GM19438 (cell line): ENCODE measurements around the gene AAR2.

Experiments used
- ATAC-seq: cut with Tn5 transposase; IDR thresholded peaks from one replicate; pipeline ENCODE4 v1.9.1; 2021; ENCODE audit warnings: low read depth; ENCODE audit not compliant: unreplicated experiment

AAR2 gene, protein sequence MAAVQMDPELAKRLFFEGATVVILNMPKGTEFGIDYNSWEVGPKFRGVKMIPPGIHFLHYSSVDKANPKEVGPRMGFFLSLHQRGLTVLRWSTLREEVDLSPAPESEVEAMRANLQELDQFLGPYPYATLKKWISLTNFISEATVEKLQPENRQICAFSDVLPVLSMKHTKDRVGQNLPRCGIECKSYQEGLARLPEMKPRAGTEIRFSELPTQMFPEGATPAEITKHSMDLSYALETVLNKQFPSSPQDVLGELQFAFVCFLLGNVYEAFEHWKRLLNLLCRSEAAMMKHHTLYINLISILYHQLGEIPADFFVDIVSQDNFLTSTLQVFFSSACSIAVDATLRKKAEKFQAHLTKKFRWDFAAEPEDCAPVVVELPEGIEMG

DNA sequence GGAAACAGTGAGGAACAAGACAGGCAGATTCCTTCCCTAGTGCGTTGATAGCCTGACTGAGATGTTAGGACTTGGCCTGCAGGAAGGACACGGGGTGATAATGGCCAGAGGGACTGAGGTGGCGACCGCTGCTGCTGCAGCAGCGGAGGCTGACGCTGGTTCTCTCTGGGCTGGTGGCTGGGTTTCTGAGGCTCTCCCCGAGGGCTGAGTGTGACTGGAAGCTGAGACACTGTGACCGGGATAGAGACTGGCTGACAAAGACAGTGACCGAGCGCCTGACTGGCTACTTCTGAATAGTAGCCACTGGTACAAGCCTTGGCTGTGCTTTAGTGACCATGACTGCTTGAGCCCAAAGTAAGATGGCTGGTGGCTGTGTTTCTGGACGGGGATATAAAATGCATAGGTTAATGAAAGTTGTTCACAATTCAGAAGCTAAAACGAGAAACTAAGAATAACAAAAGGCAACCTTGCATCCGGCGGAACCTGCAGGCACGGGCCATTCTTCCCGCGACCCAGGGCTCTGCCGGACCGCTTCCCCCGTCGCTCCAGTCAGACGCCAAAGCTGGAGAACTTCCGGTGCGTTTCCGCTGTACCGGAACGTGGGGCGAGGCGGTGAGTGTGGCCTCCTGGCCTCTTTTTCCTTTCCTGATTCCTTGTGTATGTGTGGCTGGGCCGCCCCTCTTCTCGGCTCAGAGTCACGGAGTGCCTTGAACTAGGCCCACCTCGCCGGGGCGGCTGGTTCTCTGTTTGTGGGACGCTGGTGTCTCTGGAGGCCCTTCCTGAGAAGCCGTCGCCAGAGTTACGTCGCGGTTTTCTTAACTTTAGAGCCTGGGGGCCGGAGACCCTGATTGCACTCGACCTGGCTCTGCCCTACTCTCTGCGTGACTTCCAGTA, at the start of gene AAR2:
TSS of gene AAR2 (plus strand) at position 587 of the 894 bp plus-strand sequence. CDS start 3,391 bp downstream, outside the sequence.
- ATAC-seq = peak; percentile 80

- ATAC-seq = no peak
These were observed 42.1 kb upstream of the AAR2 start for GRCh38 chr20:36193977-36194712.

GRCh38 chr20:36196676-36197075, 39.6 kb upstream of the AAR2 start:
- ATAC-seq = no peak

- ATAC-seq = no peak
These were observed 39.0 kb upstream of the AAR2 start for GRCh38 chr20:36197271-36197670.

DNA sequence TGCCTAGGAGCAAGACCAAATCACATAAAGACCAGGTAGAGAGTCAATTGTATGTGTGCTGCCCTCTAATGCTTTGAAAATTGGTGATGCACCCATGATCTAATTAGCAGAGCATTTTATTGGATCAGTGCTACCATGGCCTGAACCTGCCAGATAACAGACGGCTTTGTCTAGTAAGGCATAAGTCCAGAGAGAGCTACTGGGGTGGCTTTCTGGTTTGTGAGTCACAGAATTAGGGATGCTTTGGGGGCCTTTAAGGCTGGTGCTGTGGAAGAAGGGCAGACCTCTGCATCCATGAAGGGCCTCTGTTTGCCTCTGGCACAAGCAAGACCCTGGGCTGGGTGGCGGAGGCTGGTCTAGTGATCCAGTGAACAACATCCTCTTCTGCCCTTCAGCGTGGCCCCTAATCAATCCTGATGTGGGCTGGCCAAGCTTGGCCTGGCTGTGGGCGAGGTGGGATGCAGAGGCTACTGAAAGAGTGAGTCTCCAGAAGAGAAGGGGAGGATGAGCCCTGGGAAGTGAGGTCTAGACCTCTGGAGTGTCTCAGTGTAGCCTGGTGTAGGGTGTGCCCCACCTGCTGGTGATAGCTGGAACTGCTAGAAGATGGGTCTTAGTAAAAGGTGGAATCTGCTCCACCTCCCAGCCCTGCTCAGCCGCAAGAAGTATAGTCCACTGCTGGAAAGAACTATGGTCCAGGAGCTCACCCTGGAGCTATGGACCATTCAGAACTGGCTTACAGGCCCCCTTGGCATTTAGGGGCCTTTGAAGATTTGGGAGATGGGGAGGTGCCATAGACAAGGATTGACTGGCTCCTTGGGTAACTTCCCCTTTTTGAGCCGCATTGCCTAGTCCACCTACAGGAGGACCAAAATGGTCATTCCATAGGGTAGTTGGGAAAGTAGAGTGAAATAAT, 36.7 kb upstream of the AAR2 start:
- no peak for ATAC-seq

GRCh38 chr20:36200451-36200850, 35.8 kb upstream of the AAR2 start:
- no peak for ATAC-seq

DNA sequence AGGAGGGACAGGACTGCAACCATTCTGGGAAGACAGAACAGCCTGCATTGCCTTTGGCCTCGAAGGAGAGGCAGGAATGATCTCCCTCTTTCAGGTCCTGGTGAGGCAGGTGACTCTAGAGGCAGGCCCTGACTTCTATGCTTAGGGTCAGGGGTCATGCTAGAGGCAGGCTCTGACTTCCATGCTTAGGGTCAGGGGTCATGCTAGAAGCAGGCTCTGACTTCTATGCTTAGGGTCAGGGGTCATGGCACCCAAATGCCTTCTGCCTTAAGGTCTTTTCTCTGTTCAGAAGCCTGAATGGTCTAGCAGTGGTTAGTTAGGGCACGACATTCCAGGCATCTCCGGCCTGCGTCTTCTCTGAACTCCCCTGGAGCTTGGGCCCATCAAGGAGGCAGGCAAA, 35.1 kb upstream of the AAR2 start:
- ATAC-seq = no peak

- ATAC-seq = no peak
These were observed 33.4 kb upstream of the AAR2 start for GRCh38 chr20:36202891-36203338.

DNA sequence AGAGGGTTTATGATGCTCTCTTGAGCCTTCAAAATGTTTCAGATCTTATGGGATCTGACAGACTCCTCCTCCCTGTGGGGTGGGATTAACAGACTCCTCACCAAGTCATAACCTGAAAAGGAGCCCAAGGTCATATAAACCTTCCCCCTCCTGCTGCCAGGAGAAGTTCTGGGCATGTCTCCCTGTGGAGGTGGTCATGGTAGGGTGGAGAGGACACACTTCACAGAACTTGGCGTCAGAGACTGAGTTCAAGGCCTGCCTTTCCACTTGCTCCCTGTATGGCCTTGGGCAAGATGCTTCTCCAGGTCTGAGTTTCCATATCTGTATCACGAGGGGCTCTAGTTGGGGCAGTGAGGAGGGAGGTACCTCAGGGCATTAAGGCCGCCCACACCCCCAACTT, 32.4 kb upstream of the AAR2 start:
- no peak for ATAC-seq

GRCh38 chr20:36205026-36205425, 31.3 kb upstream of the AAR2 start:
- no peak for ATAC-seq

DNA sequence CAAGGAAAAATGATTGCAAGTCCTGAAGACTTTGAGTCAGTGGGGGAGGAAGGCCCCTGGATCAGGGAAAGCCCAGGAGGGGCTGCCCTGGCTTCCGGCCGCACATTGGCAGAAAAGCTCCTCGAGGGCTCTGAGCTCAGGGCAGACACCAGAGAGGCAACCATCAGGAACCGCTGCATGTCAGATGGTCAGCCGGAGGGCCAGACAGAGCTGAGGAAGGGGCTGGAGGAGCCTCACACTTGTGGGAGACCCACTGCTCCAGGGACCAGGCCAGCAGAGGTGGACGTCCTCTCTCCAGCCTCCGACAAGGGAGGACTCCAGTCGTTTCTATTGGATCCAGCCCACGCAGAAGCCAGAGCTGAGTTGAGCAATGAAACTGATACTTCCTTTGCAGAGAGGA, 30.2 kb upstream of the AAR2 start:
- no peak for ATAC-seq

DNA sequence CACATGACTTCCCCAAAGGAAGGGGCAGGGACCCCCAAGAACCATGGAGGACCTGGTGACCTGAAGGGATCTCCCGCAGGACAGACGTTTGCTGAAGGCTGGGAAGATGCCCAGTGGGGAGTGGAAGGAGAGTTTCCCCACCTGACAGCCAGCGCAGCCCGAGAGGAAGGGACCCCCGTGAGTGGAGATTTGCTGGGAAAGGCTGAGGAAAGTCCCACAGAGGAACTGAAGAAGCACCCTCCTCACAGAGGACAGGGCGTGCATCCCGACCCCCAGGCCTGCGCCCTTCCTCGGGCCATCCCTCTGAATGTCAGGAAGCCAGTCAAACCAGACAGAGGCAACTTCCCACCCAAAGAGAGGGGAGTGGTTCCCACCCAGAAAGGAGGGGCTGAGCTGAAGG, 29.6 kb upstream of the AAR2 start:
- no peak for ATAC-seq

DNA sequence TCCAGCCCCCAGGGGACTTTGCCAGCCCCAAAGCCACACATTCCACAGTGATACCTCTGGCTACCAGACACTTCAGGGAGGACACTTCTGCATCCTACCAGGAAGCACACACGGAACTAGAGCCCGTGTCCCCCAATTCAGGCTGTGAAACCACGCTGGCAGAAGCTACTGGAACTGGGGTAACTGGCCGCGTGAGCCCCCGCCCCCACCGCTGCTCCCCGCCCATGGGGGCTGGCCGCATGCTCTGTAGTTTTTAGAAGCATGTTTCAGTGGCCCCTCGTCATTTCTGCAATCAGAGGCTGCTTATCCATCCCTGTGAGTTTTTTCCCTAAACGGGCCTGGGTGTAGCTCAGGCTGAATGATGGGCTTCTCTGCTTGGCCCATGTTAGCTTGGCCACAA, 28.7 kb upstream of the AAR2 start:
- no peak for ATAC-seq

- no peak for ATAC-seq
These were observed 28.0 kb upstream of the AAR2 start for GRCh38 chr20:36208257-36208656.

GRCh38 chr20:36210436-36211021, 25.7 kb upstream of the AAR2 start:
- no peak for ATAC-seq

DNA sequence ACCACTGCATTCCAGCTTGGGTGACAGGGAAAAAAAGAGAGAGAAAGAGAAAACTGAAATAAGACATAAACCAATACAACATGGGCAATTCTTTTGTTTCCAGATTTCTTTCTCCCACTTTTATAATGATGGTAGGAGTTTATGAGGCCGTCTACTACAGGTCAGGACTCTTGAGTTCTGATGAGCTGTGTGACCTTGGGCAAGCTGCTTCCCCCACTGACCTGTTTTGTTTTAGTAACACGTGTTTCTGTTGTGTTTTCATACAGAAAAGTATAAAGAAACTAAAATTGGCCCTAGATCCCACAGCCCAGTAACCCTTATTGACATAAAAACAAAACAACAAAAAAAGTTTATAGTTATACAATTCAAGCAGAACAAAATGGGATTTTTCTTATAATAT, 22.9 kb upstream of the AAR2 start:
- ATAC-seq = no peak

GRCh38 chr20:36214684-36215256, 21.5 kb upstream of the AAR2 start:
- no peak for ATAC-seq

- ATAC-seq = no peak
These were observed 20.5 kb upstream of the AAR2 start for GRCh38 chr20:36215778-36216177.

- ATAC-seq = no peak
These were observed 19.8 kb upstream of the AAR2 start for GRCh38 chr20:36216314-36217025.
